Fibroblast of peridontal ligament (primary cell): Measurements from ENCODE around the gene CDH4.
"Not testable (repeated sequence)": the region's sequence is repeated elsewhere in the genome, so short reads cannot be mapped to it uniquely, and the experiment has no call there.

Experiments used
- DNase-seq: peaks from one replicate; pipeline ENCODE4 v3.0.0-alpha.2; 2010; ENCODE audit errors: extremely low read depth

Gene CDH4

DNA sequence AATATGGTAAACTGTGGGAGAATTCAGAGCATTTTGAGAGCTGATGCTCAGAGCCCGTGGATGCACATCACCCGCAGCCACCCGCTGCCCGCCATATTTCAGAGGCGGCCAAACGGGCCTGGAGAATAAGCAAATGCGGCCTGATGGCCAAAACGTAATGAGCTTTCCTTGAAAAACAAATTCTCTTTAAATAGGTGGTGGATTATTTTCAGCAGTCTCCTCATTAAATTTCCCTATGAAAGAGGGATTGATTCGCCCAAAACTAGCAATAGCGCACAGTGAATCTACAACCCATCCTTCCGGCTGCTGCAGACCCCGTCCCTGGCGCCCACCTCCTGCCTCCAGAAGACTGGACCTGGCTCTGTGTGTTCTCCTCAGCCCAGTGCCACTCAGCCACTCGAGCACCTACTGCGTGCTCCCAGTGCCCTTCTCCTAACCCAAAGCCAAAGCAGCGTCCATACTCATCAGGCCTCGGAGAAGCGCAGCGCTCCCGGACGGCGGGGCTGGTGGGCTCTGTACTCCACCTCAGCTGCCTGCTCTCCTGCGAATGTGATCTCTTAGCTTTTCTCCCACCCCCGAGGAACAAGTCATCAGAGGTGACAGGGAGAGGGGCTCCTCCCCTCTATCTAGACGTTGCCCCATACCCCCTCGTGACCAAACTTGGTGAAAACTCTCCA, 588.9 kb downstream of the CDH4 start:
- no peak for DNase-seq

DNA sequence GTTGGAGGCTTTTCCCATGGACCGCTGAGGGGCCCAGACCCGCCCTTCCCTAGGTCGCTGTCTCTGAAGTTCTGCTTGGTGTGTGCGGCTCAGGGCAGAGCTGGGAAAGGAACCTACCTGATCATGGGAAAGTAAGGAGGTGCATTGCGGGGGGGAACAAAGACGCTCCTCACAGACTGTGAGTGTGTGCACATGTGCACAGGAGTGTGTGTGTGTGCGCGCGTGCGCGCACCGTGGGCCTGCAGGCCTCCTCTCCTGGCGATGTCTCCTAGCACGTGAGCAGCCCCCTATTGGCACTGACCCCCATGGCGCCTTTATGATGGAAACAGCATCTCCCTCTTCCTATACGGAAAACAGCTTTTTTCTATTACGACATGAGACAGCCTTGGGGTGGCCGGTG, 589.5 kb downstream of the CDH4 start:
- no peak for DNase-seq

DNA sequence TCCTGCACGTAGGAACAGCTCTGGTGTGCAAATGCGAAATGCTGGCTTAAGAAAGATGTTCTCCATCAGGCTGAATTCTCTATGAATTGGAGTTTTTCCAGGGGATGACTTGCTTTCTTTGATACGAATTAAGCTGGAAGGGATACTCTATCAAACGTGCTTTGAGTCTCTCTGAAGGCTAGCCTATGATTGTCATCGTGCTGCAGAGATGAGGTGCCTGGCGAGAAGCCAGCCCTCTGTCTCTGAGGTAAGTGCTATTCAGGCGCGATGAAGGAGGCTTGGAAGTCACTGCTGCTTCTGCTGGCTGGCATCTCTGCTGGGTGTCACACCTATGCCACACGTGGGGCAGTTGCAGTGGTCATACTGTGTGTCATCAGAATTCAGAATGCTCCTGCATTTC, 589.9 kb downstream of the CDH4 start:
- no peak for DNase-seq

DNA sequence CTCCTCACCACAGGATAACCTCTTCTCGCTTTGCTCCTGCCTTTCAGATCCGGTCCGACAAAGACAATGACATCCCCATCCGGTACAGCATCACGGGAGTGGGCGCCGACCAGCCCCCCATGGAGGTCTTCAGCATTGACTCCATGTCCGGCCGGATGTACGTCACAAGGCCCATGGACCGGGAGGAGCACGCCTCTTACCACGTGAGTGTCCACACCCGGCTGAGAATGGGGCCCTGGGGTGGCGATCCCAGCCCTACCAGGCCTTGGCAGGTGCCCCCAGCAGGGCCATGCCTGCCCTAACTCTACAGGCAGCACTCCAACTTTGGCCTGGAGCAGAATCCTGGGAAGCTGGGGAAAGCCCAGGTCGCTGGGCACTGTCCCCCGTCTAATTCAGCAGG, 592.6 kb downstream of the CDH4 start:
- DNase-seq: no peak

DNA sequence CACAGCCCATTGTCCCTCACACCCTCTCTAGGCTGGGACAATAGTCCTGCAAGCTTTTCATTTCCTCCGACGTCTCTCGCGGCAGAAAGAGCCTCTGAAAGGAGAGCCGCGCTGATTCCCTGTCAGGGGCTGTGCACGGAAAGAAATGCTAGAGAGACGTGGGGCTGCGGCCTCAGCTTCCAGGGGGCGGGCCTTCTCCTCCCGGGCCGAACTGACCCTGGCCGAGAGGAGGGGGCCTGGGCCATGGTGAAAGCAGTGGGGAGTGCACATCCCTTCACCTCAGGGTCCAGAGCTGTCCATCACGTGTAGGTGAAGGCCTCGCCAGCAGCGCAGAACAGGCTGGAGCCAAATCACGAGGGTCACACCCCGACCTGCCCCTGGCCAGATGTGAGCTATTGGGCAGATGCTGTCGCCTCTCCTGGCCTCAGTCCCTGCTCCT, 593.2 kb downstream of the CDH4 start:
- no peak for DNase-seq

DNA sequence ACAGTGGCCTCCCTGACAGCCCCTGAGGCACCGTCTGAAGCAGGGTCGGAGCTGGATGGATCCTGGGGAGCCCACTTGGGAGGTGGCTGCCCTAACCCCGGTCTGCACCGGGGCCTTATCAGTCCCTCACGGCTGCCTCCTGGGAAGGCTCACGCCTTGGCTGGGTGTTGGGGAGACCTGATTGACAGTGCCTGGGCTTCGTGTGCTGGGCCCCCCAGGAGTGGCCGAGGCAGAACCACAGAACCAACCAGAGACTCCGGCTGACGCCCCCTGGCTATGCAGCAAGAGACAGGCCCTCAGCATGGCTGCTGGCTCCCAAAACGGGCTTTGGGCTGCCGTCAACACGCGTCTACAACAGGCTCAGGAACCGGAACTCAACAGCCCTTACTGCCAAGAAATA, 594.0 kb downstream of the CDH4 start:
- DNase-seq: no peak

DNA sequence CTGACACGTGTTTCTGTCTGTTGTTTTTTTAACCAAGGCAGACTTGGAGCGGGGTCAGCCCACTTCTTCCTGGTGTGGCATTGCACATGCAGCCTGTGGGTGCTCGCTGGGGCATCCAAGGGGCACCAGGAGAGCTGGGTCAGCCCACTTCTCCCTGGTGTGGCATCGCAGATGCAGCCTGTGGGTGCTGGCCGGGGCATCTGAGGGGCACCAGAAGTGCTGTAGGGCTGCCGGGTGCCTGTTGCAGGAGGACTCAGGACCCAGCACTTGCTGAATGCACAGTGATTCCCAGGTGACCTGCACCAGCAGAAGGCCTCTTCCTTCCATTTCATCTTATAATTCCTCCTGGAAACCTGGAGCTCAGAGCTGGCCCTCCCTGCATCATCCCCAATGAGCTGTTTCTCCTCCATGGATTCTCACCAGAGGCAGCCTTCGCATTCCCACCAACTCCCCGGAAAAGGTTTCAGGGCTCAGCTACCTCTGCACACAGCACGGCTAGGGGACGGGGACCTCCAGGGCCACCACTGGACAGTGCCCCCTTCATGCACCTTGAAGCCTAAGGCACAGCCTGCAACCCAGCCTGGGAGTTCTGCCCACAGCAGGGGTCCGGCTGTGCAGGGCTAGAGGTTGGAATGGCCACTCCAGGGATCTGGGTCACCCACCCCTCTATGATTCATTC, 594.8 kb downstream of the CDH4 start:
- no peak for DNase-seq

DNA sequence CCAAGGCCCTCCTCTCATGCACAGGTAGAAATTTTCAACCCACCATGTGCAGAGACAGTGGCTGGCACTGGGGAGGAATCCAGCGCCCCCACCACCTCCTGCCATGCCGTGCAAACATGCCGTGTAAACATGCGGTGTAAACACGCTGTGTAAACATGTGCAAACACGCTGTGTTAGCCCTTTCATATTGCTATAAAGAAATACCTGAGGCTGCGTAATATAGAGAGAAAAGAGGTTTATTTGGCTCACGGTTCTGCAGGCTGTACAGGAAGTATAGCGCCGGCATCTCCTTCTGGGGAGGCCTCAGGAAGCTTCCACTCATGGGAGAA, 595.3 kb downstream of the CDH4 start:
- no peak for DNase-seq

DNA sequence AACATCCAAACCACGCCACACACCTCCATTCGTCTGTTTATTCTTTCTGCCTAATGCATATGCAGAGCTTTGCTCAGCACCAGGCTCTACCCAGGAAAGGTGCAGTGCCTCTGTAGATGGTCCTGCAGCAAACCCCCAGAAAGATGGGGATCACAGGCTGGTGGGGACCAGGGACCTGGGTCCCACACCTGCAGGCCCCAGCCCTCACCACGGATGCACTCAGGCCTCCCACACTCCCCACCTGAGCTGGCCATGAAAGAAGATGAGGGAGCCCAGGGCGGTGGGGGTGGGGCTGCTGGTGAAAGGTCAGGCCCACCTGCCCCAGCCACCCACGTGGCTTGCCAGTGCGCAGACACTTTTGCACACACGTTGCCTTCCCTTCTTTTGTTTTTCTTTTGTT, 595.9 kb downstream of the CDH4 start:
- no peak for DNase-seq

DNA sequence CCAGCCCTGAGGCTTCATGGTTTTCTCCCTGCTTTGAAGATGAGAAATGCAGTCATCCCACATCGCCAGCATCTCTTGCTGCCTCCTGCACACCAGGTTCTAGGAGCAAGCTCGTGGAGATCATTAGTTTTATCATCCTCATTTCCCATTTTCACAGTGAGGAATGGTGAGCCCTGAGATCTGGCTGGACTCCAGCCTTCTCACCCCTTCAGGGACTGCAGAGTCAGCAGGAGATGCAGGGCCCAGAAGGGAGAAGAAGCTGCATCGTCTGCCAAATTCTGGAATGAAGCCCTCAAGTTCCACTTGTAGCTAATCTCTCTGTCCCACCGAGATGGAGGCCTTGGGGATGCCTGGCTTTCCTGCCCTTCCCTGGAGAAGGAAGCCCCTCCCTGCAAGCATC, 596.8 kb downstream of the CDH4 start:
- no peak for DNase-seq

DNA sequence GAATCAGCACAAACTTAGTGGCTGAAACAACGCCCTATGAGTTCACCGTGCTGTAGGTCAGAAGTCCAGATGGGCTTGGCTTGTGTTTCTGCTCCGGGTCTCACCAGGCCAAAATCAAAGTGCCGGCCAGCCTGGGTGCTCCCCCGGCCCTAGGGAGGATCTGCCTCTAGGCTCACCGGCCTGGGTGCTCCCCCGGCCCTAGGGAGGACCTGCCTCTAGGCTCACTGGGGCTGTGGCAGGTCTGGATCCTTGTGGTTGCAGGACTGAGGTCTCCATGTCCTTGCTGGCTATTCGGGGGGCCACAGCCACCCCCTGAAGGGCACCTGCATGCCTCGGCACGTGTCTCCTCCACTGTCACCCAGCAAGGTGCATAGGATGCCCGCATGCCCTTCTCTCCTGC, 597.3 kb downstream of the CDH4 start:
- no peak for DNase-seq

DNA sequence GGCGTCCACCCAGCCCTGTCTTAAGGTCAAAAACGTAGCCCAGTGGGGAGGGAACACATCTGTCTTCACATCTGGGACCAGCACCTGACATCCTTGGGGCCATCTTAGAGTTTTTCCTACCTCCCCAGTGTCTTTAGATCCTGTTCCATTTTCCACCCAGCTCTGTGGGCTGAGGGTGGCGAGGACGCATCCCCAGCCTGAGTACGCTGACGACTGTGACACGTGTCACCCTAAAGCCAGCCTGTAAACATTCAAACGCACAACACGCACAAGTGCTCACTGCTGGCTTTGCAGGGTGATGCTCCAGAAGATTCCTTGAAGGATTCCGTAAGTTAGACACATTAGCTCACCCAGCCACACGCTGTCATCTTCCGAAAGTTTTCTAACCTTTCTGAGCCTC, 597.8 kb downstream of the CDH4 start:
- no peak for DNase-seq

DNA sequence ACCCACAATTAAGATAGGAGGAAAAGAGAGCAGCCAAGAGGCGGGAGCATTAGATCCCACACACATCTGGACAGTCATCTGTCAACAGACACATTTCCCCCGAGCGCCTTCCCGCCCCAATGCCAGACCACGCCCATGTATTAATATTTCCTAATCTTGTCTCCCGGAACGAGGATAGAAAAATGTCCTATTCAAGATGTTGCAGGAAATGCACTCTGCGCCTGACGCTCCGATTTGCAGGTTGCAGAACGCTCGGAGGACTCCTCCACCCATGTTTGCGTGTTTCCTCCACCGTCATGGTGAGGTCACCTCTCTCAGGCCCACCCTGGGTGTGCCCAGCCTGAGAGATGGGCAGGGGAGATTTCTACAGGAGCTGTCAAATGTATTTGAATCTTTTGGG, 598.4 kb downstream of the CDH4 start:
- no peak for DNase-seq

DNA sequence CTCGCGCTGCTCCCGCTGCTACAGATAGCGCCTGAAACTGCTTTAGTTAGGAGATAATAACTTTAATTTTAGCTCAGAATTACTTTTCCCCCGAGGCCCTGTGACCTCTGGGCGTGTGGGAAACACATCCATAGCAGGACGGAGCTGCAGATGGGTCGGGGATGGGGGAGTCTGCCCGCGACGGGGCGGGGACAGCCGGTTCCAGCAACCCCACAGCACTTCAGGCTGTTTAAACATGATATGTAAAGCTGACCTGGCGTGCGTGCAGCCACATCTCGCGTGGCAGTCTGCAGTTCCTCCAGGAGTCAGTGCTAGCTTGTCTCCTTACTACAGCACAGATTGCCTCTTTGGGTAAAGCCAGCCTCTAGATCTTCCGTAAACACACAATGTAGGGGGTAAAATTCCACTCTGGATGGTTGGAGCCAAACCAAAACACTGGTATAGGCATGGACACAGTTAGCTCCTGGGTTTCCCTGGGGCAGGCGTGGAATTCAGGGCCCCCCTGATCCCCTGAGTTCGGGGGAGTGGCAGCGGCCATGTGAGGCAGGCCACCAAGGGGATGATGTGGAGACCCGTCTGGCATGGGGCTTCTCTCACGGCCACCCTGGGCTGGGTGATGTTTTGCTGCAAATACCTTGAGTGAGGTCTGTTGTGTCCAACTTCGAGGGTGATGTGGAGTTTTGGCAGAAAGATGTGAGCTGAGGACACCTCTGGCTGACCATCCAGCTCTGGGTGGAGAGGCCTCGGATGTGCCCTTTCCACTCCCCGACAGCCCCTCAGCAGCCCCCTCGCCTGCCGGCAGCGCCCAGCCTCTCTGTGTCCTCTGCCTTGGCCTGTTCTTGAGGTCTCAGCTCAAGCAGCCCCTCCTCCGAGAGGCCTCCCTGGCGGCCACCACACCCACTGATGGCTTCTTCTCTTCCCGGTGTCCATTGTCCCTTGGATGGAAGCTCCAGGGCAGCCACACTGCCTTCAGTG, 599.2 kb downstream of the CDH4 start:
- no peak for DNase-seq

DNA sequence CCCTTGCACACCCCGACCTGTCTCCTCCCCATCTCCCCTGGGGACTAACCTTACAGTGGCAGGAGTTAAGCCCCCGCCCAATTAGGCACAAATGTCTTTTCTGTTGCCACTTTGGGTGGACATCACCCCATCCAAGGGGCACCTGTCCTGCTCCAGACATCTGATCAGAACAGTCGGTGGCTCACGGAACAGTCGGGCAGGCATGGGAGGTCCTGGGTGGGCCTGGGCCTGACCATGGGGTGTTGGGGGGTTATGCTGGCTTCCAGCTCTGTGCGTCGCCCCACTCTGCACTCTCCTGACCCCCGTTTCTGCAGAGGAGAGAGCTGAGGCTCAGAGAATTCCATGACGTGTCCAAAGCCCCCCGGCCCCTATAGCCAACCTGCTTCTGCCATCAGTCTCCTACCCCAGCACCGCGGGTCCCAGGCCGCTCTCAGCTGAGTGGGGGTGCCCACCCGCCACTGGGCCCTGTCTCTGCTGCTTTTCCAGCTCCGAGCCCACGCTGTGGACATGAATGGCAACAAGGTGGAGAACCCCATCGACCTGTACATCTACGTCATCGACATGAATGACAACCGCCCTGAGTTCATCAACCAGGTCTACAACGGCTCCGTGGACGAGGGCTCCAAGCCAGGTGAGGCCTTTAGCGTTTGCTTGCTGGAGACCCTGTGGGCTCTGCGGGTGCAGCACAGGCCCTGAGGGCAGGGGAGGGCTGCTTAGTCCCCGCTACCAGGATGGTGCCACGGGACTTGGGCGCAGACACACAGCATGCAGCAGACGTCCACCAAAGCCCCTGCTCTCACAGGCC, 600.4 kb downstream of the CDH4 start:
- no peak for DNase-seq

DNA sequence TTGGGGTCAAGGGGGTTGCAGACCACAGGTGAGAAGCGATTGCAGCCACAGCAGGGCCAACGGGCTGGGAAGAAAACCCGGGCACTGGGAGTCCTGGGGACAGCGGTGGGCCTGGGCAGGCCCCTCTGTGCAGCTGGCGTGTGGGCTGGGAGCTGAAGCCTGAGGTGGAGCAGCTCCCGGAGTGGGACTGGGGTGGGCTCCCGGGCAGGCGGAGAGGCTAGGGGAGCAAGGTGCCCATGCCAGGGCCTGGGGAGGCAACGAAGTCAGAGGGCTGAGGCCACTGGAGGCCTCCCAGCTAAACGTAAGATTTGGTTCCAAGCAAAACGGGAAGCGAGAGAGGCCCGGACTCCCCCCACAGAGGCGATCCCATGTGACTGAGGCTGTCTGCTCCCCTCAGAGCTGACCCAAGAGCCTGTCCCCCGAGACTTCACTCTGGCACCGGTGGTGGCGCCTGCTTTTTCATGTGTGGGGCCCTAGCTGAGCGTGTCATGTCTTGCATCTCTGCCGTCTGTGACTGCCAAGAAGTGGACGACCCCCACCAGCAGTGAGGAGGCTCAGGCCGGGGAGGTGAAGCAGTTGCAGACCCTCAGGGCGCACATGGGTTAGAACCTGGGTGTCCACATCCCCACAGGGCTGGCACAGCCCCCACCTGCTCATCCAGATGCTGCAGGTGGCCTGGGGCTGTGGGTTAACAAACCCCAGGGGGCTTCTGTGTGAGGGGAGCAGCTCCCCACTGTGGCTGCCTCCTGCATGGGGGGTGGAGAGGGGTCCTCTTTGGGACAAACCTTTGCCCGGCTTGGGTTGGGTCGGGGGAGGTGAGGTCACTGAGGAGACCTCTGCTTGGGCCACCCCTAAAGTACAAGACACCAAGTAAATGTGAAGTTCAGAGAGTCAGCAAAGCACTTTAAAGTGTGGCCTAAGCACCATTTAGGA, 601.3 kb downstream of the CDH4 start:
- DNase-seq: no peak

DNA sequence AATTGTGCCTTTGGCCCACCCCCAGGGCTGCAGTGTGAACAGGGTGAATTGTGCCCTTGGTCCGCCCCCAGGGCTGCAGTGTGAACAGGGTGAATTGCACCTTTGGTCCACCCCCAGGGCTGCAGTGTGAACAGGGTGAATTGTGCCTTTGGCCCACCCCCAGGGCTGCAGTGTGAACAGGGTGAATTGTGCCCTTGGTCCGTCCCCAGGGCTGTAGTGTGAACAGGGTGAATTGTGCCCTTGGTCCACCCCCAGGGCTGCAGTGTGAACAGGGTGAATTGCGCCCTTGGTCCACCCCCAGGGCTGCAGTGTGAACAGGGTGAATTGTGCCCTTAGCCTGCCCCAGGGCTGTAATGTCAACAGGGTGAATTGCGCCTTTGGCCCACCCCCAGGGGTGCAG, 602.5 kb downstream of the CDH4 start:
- not testable (repeated sequence) for DNase-seq

DNA sequence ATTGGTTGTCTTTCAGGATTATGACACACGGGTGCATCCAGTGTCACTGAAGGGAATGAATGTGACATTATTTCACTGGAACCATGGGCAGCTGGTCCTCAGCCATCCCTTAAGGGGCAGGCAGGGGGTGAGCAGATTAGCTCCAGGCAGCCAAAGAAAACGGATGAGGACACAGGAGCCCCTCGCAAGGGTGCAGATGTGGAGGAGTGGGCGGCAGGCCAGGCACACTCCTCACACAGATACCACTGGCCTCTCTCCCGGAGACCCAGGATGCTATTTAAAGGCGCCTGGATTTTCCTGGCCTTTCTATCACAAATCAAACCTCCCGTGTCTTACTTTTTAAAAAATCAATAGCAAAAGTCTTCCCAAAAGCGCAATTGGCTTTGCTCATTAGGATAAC, 603.2 kb downstream of the CDH4 start:
- DNase-seq: no peak

DNA sequence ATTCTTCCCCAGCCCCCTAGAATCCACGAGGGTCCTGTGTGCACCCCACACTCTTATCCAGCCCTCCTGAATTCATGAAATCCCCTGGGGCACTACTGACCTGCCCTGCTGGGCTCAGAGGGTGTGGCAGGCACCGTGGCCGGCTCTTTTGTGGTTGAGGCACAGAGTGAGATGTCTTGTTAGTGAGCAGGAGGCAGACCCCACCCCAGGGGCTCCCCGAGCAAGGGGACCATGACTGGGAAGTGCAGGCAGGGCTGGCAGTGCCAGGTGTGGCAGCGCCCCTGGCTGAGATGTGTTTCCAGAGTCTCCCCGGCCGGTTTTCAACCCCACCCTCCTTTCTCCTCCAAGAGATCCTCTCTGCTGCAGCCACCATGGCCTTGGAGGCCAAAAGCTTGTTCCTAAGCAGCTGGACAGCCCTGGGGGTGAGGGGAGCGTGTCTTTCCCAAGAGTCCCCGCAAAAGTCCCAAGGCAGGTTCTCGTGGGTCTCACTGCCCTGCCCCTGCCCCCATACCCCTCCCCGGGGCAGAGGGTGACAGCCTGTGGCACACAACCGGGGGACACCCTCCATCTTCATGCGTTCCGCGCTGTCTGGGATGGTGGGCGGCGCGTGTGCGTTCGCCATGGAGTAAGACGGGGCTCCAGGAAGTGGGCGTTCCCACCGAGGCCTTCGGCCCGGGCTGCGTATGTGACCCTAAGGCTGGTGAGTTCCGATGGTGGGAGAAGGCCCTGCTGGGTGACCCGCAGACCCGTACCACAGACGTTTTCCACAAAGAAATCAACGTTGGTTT, 604.8 kb downstream of the CDH4 start:
- no peak for DNase-seq

DNA sequence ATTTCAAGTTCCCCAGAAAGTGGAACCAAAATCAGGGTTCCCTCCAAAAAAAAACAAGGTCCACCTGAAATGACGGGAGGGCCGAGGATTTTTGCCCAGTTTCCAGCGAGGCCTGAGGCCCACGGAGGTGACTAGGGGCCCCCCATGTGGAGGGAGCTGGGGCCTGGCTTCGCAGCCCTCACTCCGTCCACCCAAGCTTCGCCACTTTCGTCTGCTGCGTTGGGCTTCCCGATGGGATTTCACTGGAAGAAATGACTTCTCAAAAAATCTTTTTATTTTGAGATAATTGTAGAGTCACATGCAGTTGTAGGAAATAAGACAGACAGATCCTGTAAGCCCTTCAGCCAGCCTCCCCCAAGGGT, 605.3 kb downstream of the CDH4 start:
- no peak for DNase-seq
